Renal pelvis (tissue), 4 donors: Measurements from ENCODE around the gene NTRK1. TPM values are rescaled to one million over a fixed set of nuclear protein-coding genes. Genes with fewer than 3 reads are reported as not detected.

Experiments
- DNase-seq: peaks from one replicate; pipeline ENCODE4 v3.0.0-alpha.2; 2013
- polyA plus RNA-seq, 3 donors: library from polyadenylated mRNA; unstranded; fragments of 120-200 nt; gene quantifications; one replicate each; pipeline ENCODE4 v1.2.1, GENCODE V29; 2013; ENCODE audit not compliant: insufficient read length in 3 of 3

NTRK1 gene
- polyA plus RNA-seq, 3 donors, result 1.3 to 2.0 (median 1.3) TPM

- no peak for DNase-seq
Observed at GRCh38 chr1:156897078-156897825, 36.6 kb downstream of the NTRK1 start.

- DNase-seq, result peak; percentile 69
Observed at GRCh38 chr1:156898161-156898566, 37.5 kb downstream of the NTRK1 start.

- DNase-seq, result no peak
Observed at GRCh38 chr1:156898971-156899664, 38.5 kb downstream of the NTRK1 start.

GRCh38 chr1:156899956-156900718 lies 39.5 kb downstream of the NTRK1 start:
- no peak for DNase-seq

GRCh38 chr1:156900896-156901589 lies 40.4 kb downstream of the NTRK1 start:
- no peak for DNase-seq

- no peak for DNase-seq
Observed at GRCh38 chr1:156901590-156901900, 40.9 kb downstream of the NTRK1 start.

GRCh38 chr1:156901966-156902915 lies 41.6 kb downstream of the NTRK1 start:
- no peak for DNase-seq

- no peak for DNase-seq
Observed at GRCh38 chr1:156903328-156904091, 42.8 kb downstream of the NTRK1 start.

GRCh38 chr1:156904187-156904959 lies 43.7 kb downstream of the NTRK1 start:
- no peak for DNase-seq

GRCh38 chr1:156905176-156905575 lies 44.5 kb downstream of the NTRK1 start:
- DNase-seq, result no peak

- no peak for DNase-seq
Observed at GRCh38 chr1:156905651-156906050, 45.0 kb downstream of the NTRK1 start.

- no peak for DNase-seq
Observed at GRCh38 chr1:156906206-156906906, 45.7 kb downstream of the NTRK1 start.

GRCh38 chr1:156908541-156908940 lies 47.9 kb downstream of the NTRK1 start:
- DNase-seq, result no peak

- no peak for DNase-seq
Observed at GRCh38 chr1:156908955-156909354, 48.3 kb downstream of the NTRK1 start.

- no peak for DNase-seq
Observed at GRCh38 chr1:156909671-156910070, 49.0 kb downstream of the NTRK1 start.

- no peak for DNase-seq
Observed at GRCh38 chr1:156910309-156910782, 49.7 kb downstream of the NTRK1 start.

- DNase-seq, result no peak
Observed at GRCh38 chr1:156911577-156912298, 51.1 kb downstream of the NTRK1 start.

GRCh38 chr1:156912310-156912709 lies 51.6 kb downstream of the NTRK1 start:
- DNase-seq, result no peak
